ENCODE measurements around the gene ANKS1A.

ANKS1A gene

DNA sequence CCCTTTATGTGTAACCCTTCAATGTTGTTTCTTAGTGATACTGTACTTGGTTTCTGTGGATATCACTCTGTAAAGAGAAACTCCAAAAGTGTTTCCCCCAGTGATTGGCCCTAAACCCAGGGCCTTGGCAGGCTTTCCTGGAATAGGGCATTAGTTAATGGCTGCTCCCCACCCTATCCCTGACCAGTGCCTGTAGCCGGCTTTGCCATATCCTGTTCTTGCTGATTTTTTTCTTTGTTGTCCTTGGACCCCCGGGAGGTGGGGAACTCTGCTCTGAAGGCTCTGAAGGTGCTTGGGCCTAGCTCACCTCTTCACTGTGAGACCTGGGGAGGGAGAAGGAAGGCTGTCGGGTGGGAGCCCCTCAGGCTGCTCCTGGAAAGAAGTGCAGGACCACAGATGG lies 131.9 kb downstream of the ANKS1A start:
- no peak for DNase-seq (ENCODE audit: low read depth in 2 of 2)

DNA sequence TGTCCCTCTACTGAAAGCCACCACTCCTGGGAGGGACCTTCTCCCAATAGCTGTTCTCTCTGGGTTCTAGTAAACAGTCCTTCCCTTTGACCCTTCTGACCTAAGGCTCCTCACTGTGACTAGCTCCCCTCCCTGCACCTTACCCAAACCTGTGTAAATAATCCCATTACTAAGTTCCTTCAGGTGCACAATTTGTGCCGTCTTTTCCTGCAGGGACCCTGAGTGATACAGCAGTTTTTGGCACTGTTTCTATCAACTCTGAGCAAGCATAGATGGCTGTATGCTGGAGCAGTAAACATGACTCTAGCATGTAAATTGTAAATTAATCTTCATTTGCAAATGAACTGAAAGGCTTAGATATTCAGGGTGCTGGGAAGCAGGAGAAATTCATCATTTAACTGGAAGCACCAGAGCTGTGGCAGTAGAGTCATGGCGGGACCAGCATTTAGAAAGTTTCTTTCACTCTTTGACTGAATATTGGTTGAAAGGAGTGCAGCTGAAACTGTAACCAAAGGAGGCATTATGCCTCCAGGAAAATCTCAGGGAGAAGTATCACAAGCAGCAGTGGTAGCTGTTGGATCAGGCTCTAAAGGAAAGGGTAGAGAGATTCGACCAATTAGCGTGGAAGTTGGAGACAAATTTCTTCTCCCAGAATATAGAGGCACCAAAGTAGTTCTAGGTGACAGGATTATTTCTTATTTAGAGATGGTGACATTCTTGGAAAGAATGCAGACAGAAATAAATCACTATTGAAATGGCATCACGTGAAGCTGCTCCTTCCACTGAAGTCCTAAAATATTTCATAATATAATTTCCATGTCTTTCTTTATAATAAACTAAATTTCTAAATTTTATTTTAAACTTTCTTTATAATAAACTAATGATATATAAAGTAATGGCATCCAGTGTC lies 134.3 kb downstream of the ANKS1A start:
- no peak for DNase-seq (ENCODE audit: low read depth in 2 of 2)

DNA sequence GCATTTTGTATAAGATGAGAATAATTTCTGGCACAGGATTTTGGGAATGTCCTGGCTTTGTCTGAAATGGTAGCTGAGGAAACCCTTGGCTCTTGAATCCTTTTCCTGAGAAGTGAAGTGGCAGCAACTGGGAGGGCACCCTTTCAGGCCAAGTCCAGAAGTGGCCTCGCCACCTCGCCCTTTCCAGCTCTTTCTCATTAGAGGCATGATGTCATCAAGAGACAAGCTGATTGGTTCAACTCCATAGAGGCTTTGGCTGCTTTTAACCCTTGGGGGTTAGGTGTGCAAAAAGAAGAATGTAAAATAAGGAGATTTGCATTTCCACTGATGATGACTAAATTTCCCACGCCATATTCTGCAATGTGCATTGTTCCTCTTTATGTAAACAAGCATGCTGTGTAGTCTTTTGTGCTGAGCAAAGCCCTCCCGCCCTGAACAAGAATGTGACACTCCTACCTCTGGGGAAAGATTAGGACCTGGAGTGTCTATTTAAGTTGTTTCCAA lies 135.5 kb downstream of the ANKS1A start:
- DNase-seq (ENCODE audit: low read depth in 2 of 2), result no peak

DNA sequence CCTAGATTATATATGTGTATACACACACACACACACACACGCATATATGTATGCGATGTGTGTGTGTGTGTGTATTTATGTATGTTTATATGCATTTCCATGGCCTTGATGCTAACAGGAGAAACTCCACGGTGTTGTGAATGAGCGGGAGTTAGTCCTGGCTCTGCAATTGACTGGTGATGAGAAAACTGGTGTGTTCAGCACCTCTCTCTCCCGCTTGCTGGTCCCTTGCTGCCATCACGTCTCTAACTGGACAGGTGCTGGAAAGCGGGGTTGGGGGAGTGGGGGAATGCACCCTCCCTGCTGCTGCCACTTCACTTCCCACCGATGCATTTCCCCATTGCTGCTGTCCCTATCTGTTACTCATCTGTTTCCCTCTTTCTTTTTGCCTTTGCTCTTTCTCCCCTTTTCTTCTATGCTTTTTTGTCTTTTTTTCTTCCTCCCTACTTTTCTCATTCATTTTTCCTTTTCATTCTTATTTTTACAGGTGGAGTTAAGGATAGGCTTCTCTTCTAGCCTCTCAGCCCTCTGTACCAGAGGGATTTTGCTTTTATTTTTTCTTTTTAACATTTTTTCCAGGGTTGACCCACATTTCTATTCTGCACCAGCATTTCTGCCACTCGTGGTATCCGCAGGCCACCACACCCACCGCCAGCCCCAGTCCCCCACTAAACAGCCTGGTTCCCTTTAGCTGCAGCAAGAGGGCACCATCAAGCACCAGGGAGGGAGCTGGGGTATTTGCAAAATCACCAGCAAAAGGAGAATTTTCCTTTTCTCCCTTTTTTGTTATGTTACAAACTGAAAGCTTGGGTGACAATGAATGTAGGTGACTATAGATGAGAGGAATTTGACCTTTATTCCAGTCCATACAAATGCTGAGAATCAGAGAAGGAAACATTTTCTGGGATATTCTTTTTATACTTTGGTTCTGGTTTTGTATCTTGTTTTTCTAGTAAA lies 136.5 kb downstream of the ANKS1A start:
- no peak for DNase-seq (ENCODE audit: low read depth in 2 of 2)

DNA sequence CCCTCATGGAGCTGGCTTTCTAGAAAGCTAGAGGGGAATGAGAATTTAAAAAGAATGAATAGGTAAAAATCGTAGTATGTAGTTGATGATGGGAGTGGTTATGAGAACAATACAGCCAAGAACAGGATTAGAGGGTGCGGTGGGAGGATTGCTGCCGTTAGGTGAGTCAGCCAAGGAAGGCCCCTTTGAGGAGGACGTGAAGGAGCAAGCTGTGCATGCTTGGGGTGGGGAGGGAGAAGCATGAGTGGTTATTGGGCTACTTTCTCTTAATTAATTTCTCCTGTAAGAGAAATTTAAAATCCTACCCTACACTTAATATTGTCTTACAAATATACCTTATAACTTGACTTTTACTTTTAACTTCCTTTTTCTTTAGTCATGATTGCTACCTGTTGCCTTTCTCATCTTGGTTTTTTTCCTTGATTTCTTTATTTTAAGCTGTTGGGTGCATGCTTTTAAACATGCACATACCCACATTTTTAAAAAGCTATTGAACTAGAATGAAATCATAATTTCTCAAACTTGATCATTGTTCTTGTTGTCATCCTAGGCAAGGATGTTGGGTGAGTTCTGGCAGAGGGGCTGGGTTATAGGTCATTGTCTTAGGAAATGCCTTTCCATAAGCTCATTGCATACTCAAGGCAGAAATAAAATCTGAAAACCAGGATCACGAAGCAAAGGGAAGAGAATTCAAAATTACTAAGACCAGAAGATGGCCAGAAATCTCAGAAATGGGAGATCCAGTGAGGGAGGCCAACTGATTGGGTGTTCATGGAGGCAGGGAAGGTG lies 137.6 kb downstream of the ANKS1A start:
- DNase-seq (ENCODE audit: low read depth in 2 of 2), result no peak

DNA sequence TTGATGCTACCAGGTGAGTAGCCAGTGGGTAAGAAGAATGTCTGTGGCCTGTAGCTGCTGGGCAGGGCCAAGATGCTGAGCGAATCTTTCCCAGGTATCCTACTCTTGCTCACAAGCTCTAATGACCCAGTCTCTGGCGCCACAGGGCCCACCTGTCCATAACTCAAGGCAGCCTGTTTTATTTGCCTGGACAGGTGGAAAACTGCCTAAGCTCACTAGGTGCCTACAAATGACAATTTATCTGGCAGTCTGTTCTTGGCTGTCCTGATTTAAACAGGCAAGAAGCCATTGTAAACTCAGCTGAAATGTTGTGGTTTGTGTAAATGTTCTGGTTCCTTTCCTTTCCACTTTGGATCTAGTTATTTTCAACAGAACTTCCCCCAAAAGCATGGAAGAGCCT lies 138.8 kb downstream of the ANKS1A start:
- no peak for DNase-seq (ENCODE audit: low read depth in 2 of 2)

DNA sequence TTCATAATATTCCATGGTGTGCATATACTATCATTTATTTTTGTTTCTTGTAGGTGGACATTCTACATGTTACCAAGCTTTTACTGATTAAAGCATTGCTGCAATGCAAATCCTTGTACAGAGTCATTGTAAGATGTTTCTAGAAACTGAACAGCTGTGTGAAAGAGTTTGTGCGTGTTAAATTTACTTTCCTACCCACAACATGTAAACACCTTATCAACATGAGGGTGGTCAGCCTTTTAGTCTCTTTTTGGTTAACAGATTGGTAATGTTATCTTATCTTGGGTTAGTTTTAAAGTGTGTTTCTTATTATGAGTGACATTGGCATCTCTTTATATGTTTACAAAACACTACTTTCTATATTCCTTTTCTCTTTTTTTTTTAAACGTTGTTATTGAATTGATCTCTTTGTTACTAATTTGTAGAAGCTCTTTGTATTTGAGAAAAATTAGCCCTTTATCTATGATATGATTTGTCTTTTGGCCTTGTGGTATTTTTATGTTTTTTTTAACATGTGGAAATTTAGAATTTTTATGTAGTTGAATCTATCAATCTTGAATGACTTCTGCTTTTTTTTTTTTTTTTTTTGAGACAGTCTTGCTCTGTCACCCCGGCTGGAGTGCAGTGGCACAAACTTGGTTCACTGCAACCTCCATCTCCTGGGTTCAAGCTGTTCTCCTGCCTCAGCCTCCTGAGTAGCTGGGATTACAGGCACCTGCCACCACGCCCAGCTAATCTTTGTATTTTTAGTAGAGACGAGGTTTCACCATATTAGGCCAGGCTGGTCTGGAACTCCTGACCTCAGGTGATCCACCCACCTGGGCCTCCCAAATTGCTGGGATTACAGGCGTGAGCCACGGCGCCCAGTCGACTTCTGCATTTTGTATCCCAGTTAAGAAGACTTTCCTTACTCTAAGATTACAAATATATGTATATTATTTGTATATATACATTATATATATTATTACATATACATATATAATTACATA lies 140.0 kb downstream of the ANKS1A start:
- DNase-seq (ENCODE audit: low read depth in 2 of 2), result no peak

DNA sequence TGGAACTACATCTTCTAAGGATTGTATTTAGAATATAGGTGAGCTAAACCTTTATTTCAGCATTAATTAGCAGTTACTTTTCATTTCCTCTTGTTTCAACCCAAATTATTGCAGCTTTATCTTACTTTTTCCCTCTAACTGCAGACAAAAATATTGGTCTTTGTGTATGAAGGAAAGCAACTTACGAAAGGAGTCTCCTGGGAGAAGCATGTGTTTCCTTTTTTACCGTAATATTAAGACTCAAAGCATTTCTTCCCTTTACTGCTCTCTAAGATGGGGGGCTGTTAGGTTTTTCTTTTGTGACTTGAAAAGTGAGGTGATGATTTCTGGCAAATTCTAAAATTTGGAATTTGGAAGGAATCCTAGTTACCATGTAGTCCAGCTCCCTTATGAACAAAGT lies 141.0 kb downstream of the ANKS1A start:
- DNase-seq (ENCODE audit: low read depth in 2 of 2), result no peak

DNA sequence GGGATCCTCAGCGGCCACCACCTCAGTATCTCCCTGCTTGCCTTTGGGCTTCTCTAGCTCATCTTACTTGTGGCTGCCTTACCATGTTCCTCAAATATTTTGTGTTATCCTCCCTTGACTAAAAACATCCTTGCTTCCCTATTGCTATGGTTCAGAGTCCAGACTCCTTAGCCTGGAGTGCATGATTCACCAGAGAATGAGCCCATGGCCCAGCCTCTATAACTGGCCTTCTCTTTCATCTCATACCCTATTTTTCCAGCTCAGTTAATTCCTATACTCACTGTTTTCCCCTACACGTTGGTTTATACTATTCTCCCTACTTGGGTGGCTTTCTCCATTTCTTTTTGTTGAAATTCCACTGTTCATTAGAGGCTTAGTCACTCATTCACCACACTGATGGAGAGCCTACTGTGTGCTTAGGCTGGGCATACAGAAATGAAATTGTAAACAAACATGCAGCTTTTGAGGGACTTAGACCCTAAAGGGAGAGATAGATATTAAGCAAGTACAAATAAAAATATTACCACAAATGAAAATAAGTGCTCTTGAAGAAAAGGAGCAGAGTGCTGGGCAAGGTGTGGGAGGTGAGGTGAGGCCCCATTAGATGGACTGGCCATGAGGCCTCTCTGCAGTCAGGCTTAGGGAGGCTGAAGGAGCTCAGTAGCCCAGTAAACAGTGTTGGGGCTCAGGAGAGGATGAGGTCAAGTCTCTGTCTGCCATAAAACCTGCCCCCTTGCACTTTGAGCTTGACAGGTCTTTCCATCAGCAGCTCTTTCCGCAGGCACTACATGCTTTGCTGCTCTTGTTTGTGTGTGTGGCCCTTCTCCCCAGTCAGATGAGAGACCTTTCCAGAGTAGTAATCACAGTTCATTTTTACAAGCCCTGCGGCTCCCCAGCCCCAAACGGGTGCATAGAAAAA lies 142.8 kb downstream of the ANKS1A start:
- no peak for DNase-seq (ENCODE audit: low read depth in 2 of 2)

DNA sequence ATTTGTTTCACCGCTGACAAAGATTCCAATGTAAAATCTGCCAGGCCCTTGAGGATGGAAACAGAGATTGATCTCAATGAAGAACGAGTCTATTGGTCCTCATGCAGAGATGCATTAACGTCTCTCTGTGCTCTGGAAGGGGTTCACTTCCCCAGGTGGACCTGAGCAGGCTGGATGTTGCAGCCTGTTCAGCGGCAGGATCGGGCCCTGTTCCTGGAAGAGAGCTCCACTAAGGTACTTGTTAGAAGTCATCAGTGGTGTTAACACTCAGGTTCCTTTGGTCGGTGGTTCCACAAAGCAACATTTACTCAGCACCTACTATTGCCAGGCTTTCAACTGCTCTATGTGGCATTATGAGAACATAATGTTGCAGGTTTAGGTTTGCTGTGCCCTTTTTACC lies 144.6 kb downstream of the ANKS1A start:
- no peak for DNase-seq (ENCODE audit: low read depth in 2 of 2)

DNA sequence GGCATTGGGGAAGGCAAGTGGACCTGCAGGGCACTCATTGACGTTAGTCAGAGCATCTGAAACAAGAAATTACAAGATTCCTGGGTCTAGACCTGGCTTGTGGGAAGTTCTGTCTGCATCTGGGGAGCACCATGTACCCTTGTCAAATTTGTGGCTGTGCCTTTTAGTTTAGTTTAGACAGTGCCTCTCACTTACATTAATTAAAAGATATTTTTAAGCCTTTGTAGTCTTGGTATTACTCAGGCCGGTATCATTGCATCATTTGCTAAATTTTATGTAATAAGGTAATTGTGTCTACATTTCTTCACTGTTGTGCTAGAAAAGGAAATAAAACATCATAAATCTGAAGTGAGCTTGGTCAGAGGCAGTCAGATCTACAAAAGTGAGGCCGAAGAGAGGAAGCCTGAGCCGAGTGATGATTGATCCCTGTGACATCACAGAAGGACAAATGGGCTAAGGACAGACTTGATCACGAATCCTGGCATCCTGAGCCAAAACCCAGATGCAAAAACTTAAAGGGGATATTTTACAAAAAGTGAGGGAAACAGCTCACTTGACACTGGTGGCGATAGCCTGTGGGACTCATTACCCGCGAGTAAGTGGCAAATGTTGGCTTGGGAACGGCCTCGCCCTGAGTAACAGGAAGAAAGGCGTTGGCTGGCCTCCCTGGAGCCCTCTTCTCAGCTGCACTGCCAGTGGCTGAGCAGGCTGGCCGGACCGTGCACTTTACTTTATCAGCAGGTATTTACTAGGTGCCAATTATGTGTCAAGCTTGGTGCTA lies 145.5 kb downstream of the ANKS1A start:
- DNase-seq (ENCODE audit: low read depth in 2 of 2), result no peak

DNA sequence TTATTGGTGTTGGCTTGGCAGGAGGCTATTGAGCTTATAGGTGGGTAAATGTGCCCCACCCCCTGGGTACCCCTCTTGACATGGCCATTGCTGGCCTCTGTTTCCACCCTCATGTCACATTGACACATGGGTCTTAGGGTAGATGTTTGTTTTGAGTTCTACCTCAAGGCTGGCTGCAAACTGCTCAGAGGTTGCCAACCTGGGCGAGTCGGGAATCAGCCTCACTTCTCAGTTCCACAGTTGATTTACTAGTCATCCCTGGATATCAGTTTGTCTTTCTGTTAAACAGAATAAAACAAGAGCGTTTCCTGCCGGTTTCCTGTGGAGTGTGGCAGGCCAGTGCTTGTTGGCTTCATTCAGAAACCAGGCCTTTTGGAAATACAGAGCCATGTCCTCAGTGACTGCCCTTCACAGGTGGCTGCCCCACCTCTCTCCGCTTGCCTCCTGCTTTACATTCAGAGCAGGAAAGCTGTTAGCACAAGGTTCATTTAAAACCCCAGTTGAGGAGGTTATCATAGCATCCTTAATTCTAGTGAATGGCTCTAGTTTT lies 146.5 kb downstream of the ANKS1A start:
- no peak for DNase-seq (ENCODE audit: low read depth in 2 of 2)

DNA sequence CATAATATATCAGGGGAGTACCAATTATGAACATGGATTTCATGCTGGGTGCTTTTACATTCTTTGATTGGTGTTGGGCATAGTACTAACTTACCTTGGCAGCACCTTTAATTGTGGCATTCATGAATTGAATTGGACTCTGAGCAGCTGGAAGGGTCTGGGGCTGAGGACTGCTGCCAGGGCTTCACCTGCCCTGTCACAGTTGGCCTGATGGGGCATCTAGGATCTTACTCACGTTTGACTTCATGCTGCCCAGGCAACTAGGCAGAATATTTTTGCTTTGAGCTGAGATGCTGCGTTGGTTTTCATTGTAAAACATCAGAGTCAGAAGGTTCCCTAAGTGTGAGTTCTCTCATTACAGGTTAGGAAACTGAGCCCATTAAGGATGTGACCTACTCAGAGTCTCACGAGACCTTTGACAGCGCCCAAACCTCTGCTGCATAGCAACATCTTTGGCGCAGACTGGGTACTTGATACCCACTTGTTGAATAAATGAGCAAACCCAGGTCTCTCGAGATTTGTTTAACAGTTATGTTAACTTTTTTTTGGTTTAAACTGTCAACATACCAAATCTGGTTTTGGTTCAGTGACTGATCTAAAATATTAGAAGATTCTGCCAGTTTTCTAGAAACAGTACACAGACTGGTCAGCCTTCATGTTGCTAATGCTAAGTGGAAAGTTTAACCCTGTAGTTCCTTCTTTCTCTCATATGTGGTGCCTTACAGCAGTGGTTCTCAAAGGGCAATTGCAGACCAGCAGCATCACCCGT lies 147.2 kb downstream of the ANKS1A start:
- no peak for DNase-seq (ENCODE audit: low read depth in 2 of 2)

DNA sequence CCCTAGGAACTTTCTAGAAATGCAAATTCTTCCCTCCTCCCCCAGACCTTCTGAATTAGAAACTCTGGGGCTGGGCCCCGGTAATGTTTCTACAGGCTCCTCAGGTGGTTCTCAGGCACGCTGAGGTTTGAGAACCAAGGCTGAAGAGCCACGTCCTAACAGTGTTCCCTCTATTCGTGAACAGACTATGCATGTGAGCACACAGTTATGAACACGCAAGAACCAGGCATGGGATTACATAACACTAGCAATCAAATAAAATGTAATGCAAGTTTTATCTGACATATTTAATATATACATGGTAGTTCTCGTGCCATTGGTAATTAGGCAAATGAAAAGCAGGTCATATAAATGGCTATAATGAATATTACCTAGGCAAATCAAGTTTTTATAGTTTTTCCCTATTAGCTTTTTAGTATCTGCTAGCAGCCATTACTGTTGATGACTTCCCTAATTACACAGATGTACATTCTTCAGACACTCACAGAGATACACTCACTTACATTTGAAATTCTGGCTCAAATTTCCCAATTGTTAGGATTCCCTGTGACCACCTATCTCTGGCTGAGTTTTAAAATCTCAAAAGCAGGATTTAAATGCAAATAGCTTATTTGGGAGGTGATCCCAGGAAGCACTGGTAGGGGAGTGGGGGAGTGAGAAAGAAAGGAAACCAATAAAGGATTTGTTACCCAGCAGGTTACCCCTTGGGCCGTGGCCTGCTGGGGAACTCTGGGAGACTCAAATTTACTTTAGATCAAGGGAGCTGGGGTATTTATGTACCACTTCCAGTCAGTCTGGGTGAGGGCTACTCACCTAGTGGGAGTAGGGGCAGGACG lies 148.0 kb downstream of the ANKS1A start:
- DNase-seq (ENCODE audit: low read depth in 2 of 2), result no peak

DNA sequence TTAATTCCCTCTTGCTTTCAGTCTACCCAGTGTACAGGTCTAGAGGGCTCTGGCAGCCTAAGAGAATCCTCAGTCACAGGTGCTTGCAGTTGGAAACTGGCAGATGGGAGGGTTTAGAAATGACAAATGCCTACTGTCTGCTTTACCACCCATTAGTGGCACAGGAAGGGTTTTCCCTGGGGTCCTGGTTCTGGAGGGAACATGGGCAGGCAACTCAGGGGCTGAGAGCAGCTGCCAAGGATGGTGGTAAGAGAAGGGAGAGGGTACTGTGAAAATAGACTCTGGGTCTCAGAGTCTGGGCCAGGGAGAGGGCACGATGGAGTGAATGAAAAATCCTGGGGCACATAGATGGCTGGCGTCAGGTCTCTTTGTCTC lies 148.6 kb downstream of the ANKS1A start:
- no peak for DNase-seq (ENCODE audit: low read depth in 2 of 2)

DNA sequence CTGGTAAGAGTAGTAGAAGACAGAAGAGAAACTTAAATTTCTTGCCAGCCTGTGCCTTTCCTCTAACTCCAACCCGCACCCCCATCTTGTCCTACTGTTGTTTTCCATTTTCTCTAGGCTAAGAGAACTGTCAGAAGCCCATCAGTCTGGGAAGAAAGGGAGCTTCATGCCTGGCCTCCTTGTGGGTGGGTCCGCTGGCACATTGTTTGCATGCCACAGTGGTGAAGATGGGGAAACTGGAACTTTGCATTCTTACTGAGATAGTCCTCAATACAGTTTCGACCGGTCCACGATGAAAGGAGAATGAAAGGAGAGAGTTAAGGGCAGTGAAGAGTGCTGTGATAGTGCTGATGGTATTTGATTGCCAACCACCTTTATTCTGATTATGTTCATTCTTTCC lies 149.0 kb downstream of the ANKS1A start:
- no peak for DNase-seq (ENCODE audit: low read depth in 2 of 2)

DNA sequence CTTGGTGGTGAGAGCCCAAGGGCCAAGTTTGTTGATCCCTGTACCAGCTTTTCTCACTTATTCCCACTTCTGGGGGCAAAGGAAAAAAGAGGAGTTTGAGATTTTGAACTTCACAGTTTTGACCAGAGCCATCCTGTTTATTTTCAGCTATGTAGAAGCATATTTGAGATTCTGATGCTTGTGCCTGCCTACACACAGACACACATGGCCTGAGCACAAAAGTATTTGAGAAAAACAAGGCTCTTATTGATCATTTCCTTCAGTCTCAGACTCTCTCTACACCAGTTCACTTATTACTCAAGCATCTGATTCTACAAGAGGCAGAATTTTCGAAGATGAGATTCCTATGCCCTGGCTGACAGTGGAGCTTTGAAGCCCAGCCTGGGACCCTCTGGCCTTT lies 151.3 kb downstream of the ANKS1A start:
- DNase-seq (ENCODE audit: low read depth in 2 of 2), result no peak

All from activated CD8-positive, alpha-beta memory T cell treated with anti-CD3 and anti-CD28 coated beads for 4 hours (primary cell).